Motor neuron (in vitro differentiated cells): ENCODE data around the gene MMP3. TPM values are rescaled to one million over a fixed set of nuclear protein-coding genes. Genes with fewer than 3 reads are reported as not detected.

Experiments
- ATAC-seq, 8 experiments: fragments of 200-7000 bp; cut with Tn5 transposase; replicated peaks in 6 of 8; 2 replicates each; pipeline ENCODE4 v1.8.0; 2021; ENCODE audit warnings: mild to moderate bottlenecking in 8 of 8, moderate library complexity in 8 of 8
- H3K27ac ChIP-seq, 2 donors: fragments of 250-450 bp; sonication (Bioruptor Pico); 2 replicates each; pipeline ENCODE4 v1.9.0; 2021; ENCODE audit warnings: antibody characterized with exemption in 2 of 2, mild to moderate bottlenecking in 2 of 2, moderate library complexity in 1 of 2
- H3K4me1 ChIP-seq, 2 donors: fragments of 250-450 bp; sonication (Bioruptor Pico); replicated peaks in 1 of 2; 2 replicates each; pipeline ENCODE4 v1.6.1; 2021; ENCODE audit warnings: antibody characterized with exemption in 2 of 2, mild to moderate bottlenecking in 2 of 2, moderate library complexity in 1 of 2
- H3K4me3 ChIP-seq, 5 donors: fragments of 250-450 bp; sonication (Bioruptor Pico); 2 replicates each; pipeline ENCODE4 v1.9.0; 2021; ENCODE audit warnings: antibody characterized with exemption in 5 of 5, mild to moderate bottlenecking in 5 of 5, moderate library complexity in 4 of 5
- WGBS, 10 experiments: fragments of 450-650 bp; shearing (Covaris generic); methylation state at CpG; one replicate each; pipeline ENCODE4 v1.0.0; 2022; 5-methylcytosine and 5-hydroxymethylcytosine counted together
- in situ Hi-C, 9 experiments: fragments of 400-800 bp; cut with MboI; loops; one replicate each; pipeline ENCODE4 v1.15.0; 2021; ENCODE audit warnings: low sequenced_read_pairs in 9 of 9, low pct_unique_long_range_greater_than_20kb in 2 of 9; ENCODE audit not compliant: unreplicated experiment in 9 of 9
- total RNA-seq, 8 experiments: library from RNA; unstranded; fragments of 300-600 nt; gene quantifications; 2 replicates each; pipeline versions ENCODE4 v1.2.3 to v1.2.4, GENCODE V29; 2022

MMP3 gene
- total RNA-seq, 8 experiments from 2014 or later = 0.36 to 5.8 (median 2.6) TPM; not detected in 5

DNA sequence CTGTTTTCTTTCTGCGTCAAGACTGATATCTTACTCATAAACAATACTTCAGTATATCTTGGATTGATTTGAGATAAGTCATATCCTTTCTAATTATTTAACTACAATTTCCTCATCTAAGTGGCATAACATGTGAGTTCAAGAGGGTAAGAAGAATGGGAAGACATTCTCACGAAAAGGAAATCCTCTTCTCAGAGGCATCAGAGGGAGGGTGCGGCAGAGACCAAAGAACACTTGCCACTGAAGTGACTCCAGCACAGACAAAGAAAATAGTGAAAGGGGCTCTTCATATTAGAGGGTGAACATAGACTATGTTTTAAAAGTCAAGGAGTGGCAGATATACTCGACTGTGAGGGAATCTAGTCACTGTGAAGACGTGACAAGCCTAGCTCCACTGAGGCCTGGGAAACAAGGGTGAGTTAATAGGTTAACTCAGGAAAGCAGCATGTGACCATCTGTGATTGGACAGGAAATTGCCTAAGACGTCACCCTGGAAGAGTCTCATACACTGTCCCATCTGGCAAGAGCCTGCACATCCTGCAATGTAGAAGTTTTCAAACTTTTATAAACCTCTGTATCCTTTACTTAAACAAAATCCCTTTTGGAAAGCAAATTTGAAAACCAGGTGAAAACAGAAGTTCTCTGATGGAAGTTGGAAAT is 43.6 kb downstream of the MMP3 start:
- in situ Hi-C loops = no loop called here
- Histone ChIP-seq H3K4me1 (no peaks in the 10 kb centered on the region), H3K4me3 (no peak overlapping the region), H3K27ac (no peak overlapping the region)
- 29 to 100% (median 92%) methylated on average over 1 to 6 of the region's 6 CpGs for WGBS, 10 experiments
- ATAC-seq = no peak

GRCh38 chr11:102798012-102798746 is 45.2 kb downstream of the MMP3 start, which contains the start of gene MMP1:
MMP1 (minus strand) TSS chr11:102798160; CDS start chr11:102798092, 68 bp downstream.
- Histone ChIP-seq H3K27ac (no peak within 1 kb of the TSS), H3K4me3 (no peak within 1 kb of the TSS), H3K4me1 (no peaks in the 10 kb centered on the region)
- in situ Hi-C loops = no loop called here
- WGBS, 10 experiments = 17 to 94% (median 85%) methylated on average over 1 to 6 of the region's 7 CpGs; no CpG with 5 or more reads in 1 of the 10 experiments
- peak in 6 of 8 experiments; percentile 33 to 96 (median 82) for ATAC-seq

DNA sequence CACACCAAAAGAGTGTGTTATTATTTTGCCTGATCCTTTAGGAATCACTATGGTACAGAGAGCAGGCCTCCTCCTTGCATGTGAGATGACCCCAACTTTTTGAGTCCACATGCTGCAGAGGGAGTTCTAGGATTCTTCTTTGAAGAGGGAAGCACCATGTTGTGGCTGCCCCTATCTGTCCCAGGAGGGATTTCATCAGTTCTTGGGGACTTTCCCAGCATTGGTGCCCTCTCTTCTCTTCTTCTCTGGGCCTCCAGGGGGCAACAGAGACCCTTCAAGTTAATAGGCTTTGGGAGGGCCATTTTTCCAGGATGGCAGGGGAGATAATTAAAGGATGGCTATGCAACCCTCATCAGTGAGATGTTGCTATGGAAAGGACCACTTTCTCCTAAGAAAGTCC is 49.0 kb downstream of the MMP3 start:
- peak in 3 of 8 experiments; percentile 56 to 86 (median 69) for ATAC-seq
- H3K4me1 ChIP-seq = no peaks in the 10 kb centered on the region
- H3K27ac ChIP-seq = no peak overlapping the region
- H3K4me3 ChIP-seq = no peak overlapping the region
- in situ Hi-C loops = no loop called here

- in situ Hi-C loops = no loop called here
- peak in 1 of 8 experiments; percentile 24 for ATAC-seq
- no peak overlapping the region for H3K4me3 ChIP-seq
- H3K4me1 ChIP-seq = no peaks in the 10 kb centered on the region
- WGBS, 10 experiments = 79 to 100% (median 95%) methylated on average over 1 to 6 of the region's 6 CpGs; no CpG with 5 or more reads in 2 of the 10 experiments
- H3K27ac ChIP-seq = no peak overlapping the region
These were observed 49.6 kb downstream of the MMP3 start for GRCh38 chr11:102793677-102794290.

DNA sequence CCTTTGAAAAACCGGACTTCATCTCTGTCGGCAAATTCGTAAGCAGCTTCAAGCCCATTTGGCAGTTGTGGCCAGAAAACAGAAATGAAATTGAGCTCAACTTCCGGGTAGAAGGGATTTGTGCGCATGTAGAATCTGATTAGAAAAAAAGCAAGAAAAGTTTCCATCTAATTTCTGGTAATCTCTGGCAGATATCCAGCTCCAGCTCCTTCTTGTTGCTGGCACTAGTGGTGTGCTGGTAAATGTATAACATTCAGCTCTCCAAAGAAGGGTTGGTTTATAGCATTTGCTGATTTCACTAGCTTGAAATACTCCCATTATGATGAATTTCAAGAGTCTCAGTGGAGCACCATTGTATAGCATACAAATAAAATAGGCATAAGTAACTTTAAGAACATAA is 50.8 kb downstream of the MMP3 start:
- Histone ChIP-seq H3K4me3 (no peak overlapping the region), H3K27ac (no peak overlapping the region), H3K4me1 (no peaks in the 10 kb centered on the region)
- in situ Hi-C loops = no loop called here
- WGBS, 10 experiments = 60 to 100% (median 92%) methylated on average over 1 to 5 of the region's 5 CpGs; no CpG with 5 or more reads in 1 of the 10 experiments
- ATAC-seq = no peak

GRCh38 chr11:102791271-102792036 is 52.0 kb downstream of the MMP3 start:
- ATAC-seq = no peak
- Histone ChIP-seq H3K4me3 (no peak overlapping the region), H3K27ac (no peak overlapping the region), H3K4me1 (no peaks in the 10 kb centered on the region)
- in situ Hi-C loops = no loop called here
- WGBS, 10 experiments = 15 to 100% (median 85%) methylated on average over 1 to 3 of the region's 4 CpGs; no CpG with 5 or more reads in 1 of the 10 experiments

GRCh38 chr11:102788334-102788995 is 54.9 kb downstream of the MMP3 start:
- Histone ChIP-seq H3K27ac (no peak overlapping the region), H3K4me1 (no peaks in the 10 kb centered on the region), H3K4me3 (no peak overlapping the region)
- ATAC-seq = no peak
- in situ Hi-C loops = no loop called here
- WGBS, 10 experiments = 73 to 100% (median 92%) methylated on average over 1 to 6 of the region's 8 CpGs

Other genes with a start within 250 kb of the MMP3 start
- gene MMP20, start 218.3 kb downstream of the MMP3 start, total RNA-seq = not detected
- under 1 TPM in 1 of 8 experiments, not detected in 7; 0.20 TPM for gene MMP27, start 137.8 kb downstream of the MMP3 start, total RNA-seq
- under 1 TPM in 5 of 8 experiments, not detected in 3; 0.10 to 0.32 (median 0.21) TPM for gene MMP8, start 118.7 kb downstream of the MMP3 start, total RNA-seq
- 1 to 10 TPM in 1 of 8 experiments, not detected in 7; 1.9 TPM for gene MMP10, start 63.0 kb downstream of the MMP3 start, total RNA-seq
- gene MMP1, start 45.4 kb downstream of the MMP3 start, total RNA-seq = 1 to 10 TPM in 2 of 8 experiments, under 1 TPM in 2, not detected in 4; 0.61 to 2.6 (median 1.0) TPM
- 10 to 100 TPM in 1 of 8 experiments, under 1 TPM in 2, not detected in 5; 0.29 to 44.6 (median 0.85) TPM for gene MMP12, start 31.4 kb upstream of the MMP3 start, total RNA-seq
- gene MMP13, start 112.1 kb upstream of the MMP3 start, total RNA-seq = 1 to 10 TPM in 1 of 8 experiments, under 1 TPM in 2, not detected in 5; 0.20 to 1.2 (median 0.66) TPM
- 10 to 100 TPM; 39.0 to 78.0 (median 52.2) TPM for gene DCUN1D5, start 248.6 kb upstream of the MMP3 start, total RNA-seq